Colonic mucosa (tissue), 4 donors: ENCODE data around the gene SLC9A9. TPM values are rescaled to one million over a fixed set of nuclear protein-coding genes. Genes with fewer than 3 reads are reported as not detected.

Source experiments
- DNase-seq: peaks from one replicate; pipeline ENCODE4 v3.0.0-alpha.2; 2020
- H3K27ac ChIP-seq: fragments of 200-600 bp; one replicate; pipeline ENCODE4 v1.8.0; 2021
- H3K27me3 ChIP-seq: fragments of 200-600 bp; one replicate; pipeline ENCODE4 v1.8.0; 2021
- H3K36me3 ChIP-seq: fragments of 200-600 bp; one replicate; pipeline ENCODE4 v1.8.0; 2021
- H3K4me1 ChIP-seq: fragments of 200-600 bp; one replicate; pipeline ENCODE4 v1.8.0; 2021; ENCODE audit warnings: mild to moderate bottlenecking
- H3K4me3 ChIP-seq: fragments of 200-600 bp; one replicate; pipeline ENCODE4 v1.8.0; 2021
- H3K9ac ChIP-seq, 2 donors: one replicate each; pipeline ENCODE4 v1.7.0; 2013; ENCODE audit warnings: control low read depth in 2 of 2, low read depth in 2 of 2, low read length in 2 of 2
- H3K9me3 ChIP-seq: fragments of 200-600 bp; one replicate; pipeline ENCODE4 v1.8.0; 2021
- CTCF ChIP-seq: fragments of 200-600 bp; IDR thresholded peaks from one replicate; pipeline ENCODE4 v1.8.0; 2022; ENCODE audit warnings: antibody characterized with exemption, mild to moderate bottlenecking
- intact Hi-C: fragments of 100-400 bp; cut with DNase I; formaldehyde crosslinking; loops from one replicate; pipeline ENCODE4 v1.14.1; 2022
- total RNA-seq, 2 donors: library from RNA; stranded (reverse); fragmentation: NEBNext Ultra II Directional in 1 of 2; extraction: Animal tissue kit (Norgen Biotek cat#: 25700) in 1 of 2; gene quantifications; one replicate each; pipeline ENCODE4 v1.2.1, GENCODE V29; 2021
- donor health status: healthy.
- donor health status: DM: no; HTN: no; CAD: no.
- donor health status: DM: no; HTN: no; CAD: no.

Gene SLC9A9
- total RNA-seq, 2 donors from 2014 or later: 2.5 to 6.5 TPM

GRCh38 chr3:143412084-143412483, 436.2 kb downstream of the SLC9A9 start:
- no peaks in the 10 kb centered on the region for H3K27me3 ChIP-seq
- H3K4me3 ChIP-seq: no peak overlapping the region
- H3K27ac ChIP-seq: no peak overlapping the region
- no peaks in the 10 kb centered on the region for H3K9me3 ChIP-seq
- no peak for DNase-seq
- H3K4me1 ChIP-seq: no peaks in the 10 kb centered on the region
- no peaks in the 10 kb centered on the region for H3K36me3 ChIP-seq
- no peak overlapping the region for H3K9ac ChIP-seq
- intact Hi-C loops: no loop called here
- TF ChIP-seq CTCF: no peak

- Histone ChIP-seq H3K9me3 (no peaks in the 10 kb centered on the region), H3K27me3 (no peaks in the 10 kb centered on the region), H3K27ac (no peak overlapping the region), H3K4me1 (no peaks in the 10 kb centered on the region), H3K36me3 (no peaks in the 10 kb centered on the region), H3K9ac (no peak overlapping the region), H3K4me3 (no peak overlapping the region)
- no peak for TF ChIP-seq CTCF
- DNase-seq: no peak
- intact Hi-C loops: no loop called here
These were observed 438.0 kb downstream of the SLC9A9 start for GRCh38 chr3:143410259-143410658.

GRCh38 chr3:143408771-143409170, 439.5 kb downstream of the SLC9A9 start:
- no peak for DNase-seq
- H3K4me3 ChIP-seq: no peak overlapping the region
- H3K27ac ChIP-seq: no peak overlapping the region
- no peak for TF ChIP-seq CTCF
- H3K27me3 ChIP-seq: no peaks in the 10 kb centered on the region
- H3K4me1 ChIP-seq: no peaks in the 10 kb centered on the region
- intact Hi-C loops: no loop called here
- H3K9ac ChIP-seq: no peak overlapping the region
- no peaks in the 10 kb centered on the region for H3K36me3 ChIP-seq
- no peaks in the 10 kb centered on the region for H3K9me3 ChIP-seq

GRCh38 chr3:143402602-143403001, 445.7 kb downstream of the SLC9A9 start:
- Histone ChIP-seq H3K9ac (no peak overlapping the region), H3K27ac (no peak overlapping the region), H3K4me1 (no peaks in the 10 kb centered on the region), H3K36me3 (no peaks in the 10 kb centered on the region), H3K9me3 (no peaks in the 10 kb centered on the region), H3K4me3 (no peak overlapping the region), H3K27me3 (no peaks in the 10 kb centered on the region)
- DNase-seq: no peak
- intact Hi-C loops: no loop called here
- TF ChIP-seq CTCF: no peak

- intact Hi-C loops: no loop called here
- Histone ChIP-seq H3K4me1 (no peaks in the 10 kb centered on the region), H3K9ac (no peak overlapping the region), H3K27me3 (no peaks in the 10 kb centered on the region), H3K9me3 (no peaks in the 10 kb centered on the region), H3K27ac (no peak overlapping the region), H3K36me3 (no peaks in the 10 kb centered on the region), H3K4me3 (no peak overlapping the region)
- no peak for TF ChIP-seq CTCF
- DNase-seq: no peak
These were observed 451.5 kb downstream of the SLC9A9 start for GRCh38 chr3:143396790-143397189.

- Histone ChIP-seq H3K4me3 (no peak overlapping the region), H3K27me3 (no peaks in the 10 kb centered on the region), H3K36me3 (no peaks in the 10 kb centered on the region), H3K4me1 (no peaks in the 10 kb centered on the region), H3K27ac (no peak overlapping the region), H3K9ac (no peak overlapping the region), H3K9me3 (no peaks in the 10 kb centered on the region)
- no peak for TF ChIP-seq CTCF
- intact Hi-C loops: no loop called here
- DNase-seq: no peak
These were observed 458.9 kb downstream of the SLC9A9 start for GRCh38 chr3:143389388-143389787.
